Metanephros (tissue), 2 donors: ENCODE results near the gene ANKRD30A. TPM values are rescaled to one million over a fixed set of nuclear protein-coding genes. Genes with fewer than 3 reads are reported as not detected.

Source experiments
- small RNA-seq: library from RNA; depleted of rRNA; stranded (forward); fragments of <200 nt; gene quantifications from one replicate; pipeline ENCODE3, GENCODE V24; 2014; ENCODE audit warnings: low replicate concordance
- total RNA-seq: library from RNA; depleted of rRNA; stranded (reverse); fragments of >200 nt; gene quantifications from one replicate; pipeline ENCODE4 v1.2.3, GENCODE V29; 2014

Gene ANKRD30A
- not detected for total RNA-seq

GRCh38 chr10:37125191-37125732 lies at the start of gene ANKRD30A:
Gene ANKRD30A (plus strand): TSS chr10:37125598. CDS start chr10:37125788, 190 bp downstream.

Small RNAs within 50 kb of the gene (small RNA-seq; reads per million reads assigned to genes)
- gene RF00019 = not detected
- not detected for gene RN7SL314P
- gene RNU6-811P = not detected
